Panc1 (cell line): ENCODE results near the gene ZC3H7B. TPM values are rescaled to one million over a fixed set of nuclear protein-coding genes. Genes with fewer than 3 reads are reported as not detected.

ENCODE experiments used
- ATAC-seq: fragments of 200-7000 bp; cut with Tn5 transposase; 2 replicates; pipeline ENCODE4 v1.9.1; 2020; ENCODE audit warnings: mild to moderate bottlenecking, moderate library complexity
- BruUV-seq: library from RNA; stranded (reverse); fragments of 400-500 nt; replicated peaks from 2 replicates; lab custom pipeline; 2021; lab: Mats Ljungman, UMichigan
- CTCF ChIA-PET: fragments of 300-600 bp; sonication (Branson Sonifier 250); formaldehyde crosslinking; loops from one replicate; lab custom pipeline; 2022; ENCODE audit warnings: antibody characterized with exemption; lab: Charles Lee
- POLR2A ChIA-PET: fragments of 300-600 bp; sonication (Branson Sonifier 250); formaldehyde crosslinking; loops from one replicate; lab custom pipeline; 2022; ENCODE audit warnings: antibody characterized with exemption; lab: Charles Lee
- DNase-seq: peaks from one replicate; pipeline ENCODE4 v3.0.0-alpha.2; 2010; ENCODE audit warnings: low read depth, low spot score
- H3K27ac ChIP-seq: 2 replicates; pipeline ENCODE4 v1.5.1; 2011; ENCODE audit warnings: mild to moderate bottlenecking, low read length, inconsistent platforms
- H3K27me3 ChIP-seq: fragments of 200-500 bp; sonication (Bioruptor generic); 2 replicates; pipeline ENCODE4 v1.6.0; 2014; ENCODE audit warnings: low read length, inconsistent platforms; ENCODE audit not compliant: control insufficient read depth, insufficient read depth
- H3K36me3 ChIP-seq: fragments of 200-500 bp; sonication (Bioruptor generic); 2 replicates; pipeline ENCODE4 v1.5.1; 2014; ENCODE audit warnings: inconsistent platforms, mild to moderate bottlenecking, low read length, moderate library complexity; ENCODE audit not compliant: control insufficient read depth, insufficient read depth
- H3K4me1 ChIP-seq: 2 replicates; pipeline ENCODE4 v1.5.1; 2011; ENCODE audit warnings: inconsistent platforms, mild to moderate bottlenecking, low read length, moderate library complexity; ENCODE audit not compliant: control insufficient read depth, insufficient read depth
- H3K4me3 ChIP-seq, 2 experiments: 2 replicates each; pipeline ENCODE4 v1.5.1; 2011 to 2012; ENCODE audit warnings: low read depth in 2 of 2, low read length in 2 of 2, mild to moderate bottlenecking in 2 of 2, inconsistent platforms in 1 of 2, moderate library complexity in 1 of 2
- H3K9me3 ChIP-seq: fragments of 200-500 bp; sonication (Bioruptor generic); 2 replicates; pipeline ENCODE4 v1.5.1; 2014; ENCODE audit warnings: low read depth, mild to moderate bottlenecking, inconsistent platforms, low read length, moderate library complexity; ENCODE audit not compliant: control insufficient read depth, insufficient read depth
- CTCF ChIP-seq: fragments of 450-650 bp; IDR thresholded peaks from 2 replicates; pipeline ENCODE4 v1.5.1; 2017; ENCODE audit warnings: mild to moderate bottlenecking
- POLR2AphosphoS5 ChIP-seq: IDR thresholded peaks from 2 replicates; pipeline ENCODE4 v1.6.1; 2012; ENCODE audit warnings: mild to moderate bottlenecking, low read depth, low read length, moderate library complexity
- SIN3A ChIP-seq: IDR thresholded peaks from 2 replicates; pipeline ENCODE4 v1.6.1; 2012; ENCODE audit warnings: low read depth, mild to moderate bottlenecking, low read length, moderate library complexity, borderline replicate concordance; ENCODE audit not compliant: insufficient read depth
- TCF7L2 ChIP-seq: IDR thresholded peaks from 2 replicates; pipeline ENCODE4 v1.6.1; 2011; ENCODE audit warnings: mild to moderate bottlenecking, low read depth, low read length, inconsistent platforms
- in situ Hi-C: cut with HindIII; loops from 2 replicates; pipeline ENCODE4 v1.10.0; 2016; ENCODE audit warnings: low sequenced_read_pairs, low pct_unique_long_range_greater_than_20kb
- intact Hi-C: fragments of 100-400 bp; cut with micrococcal nuclease; formaldehyde crosslinking; loops from one replicate; pipeline ENCODE4 v1.10.0; 2022; ENCODE audit not compliant: unreplicated experiment
- total RNA-seq: library from RNA; stranded (reverse); gene quantifications from one replicate; pipeline ENCODE4 v1.2.1, GENCODE V29; 2021; ENCODE audit not compliant: unreplicated experiment
- TF ChIP-seq, protein P1 (sequence below), 2 experiments: IDR thresholded peaks; 2 replicates each; pipeline ENCODE4 v1.6.1; 2011 to 2012; ENCODE audit warnings: low read depth in 2 of 2, control low read depth in 1 of 2, low read length in 1 of 2, mild to moderate bottlenecking in 1 of 2, moderate library complexity in 1 of 2; ENCODE audit not compliant: insufficient read depth in 1 of 2

ZC3H7B gene
- total RNA-seq, 1 experiment from 2014 or later: 62.0 TPM

- ChIA-PET POLR2A (no interaction called here), CTCF (no interaction called here)
- BruUV-seq: no TSS peak
- no peak overlapping the region for H3K27ac ChIP-seq
- H3K4me3 ChIP-seq: no peak overlapping the region
- intact Hi-C loops (no loop called here), in situ Hi-C loops (no loop called here)
- ATAC-seq (no peak), DNase-seq (no peak)
- H3K4me1 ChIP-seq: no peaks in the 10 kb centered on the region
- H3K36me3 ChIP-seq: no peaks in the 10 kb centered on the region
- H3K9me3 ChIP-seq: no peaks in the 10 kb centered on the region
- no peaks in the 10 kb centered on the region for H3K27me3 ChIP-seq
- TF ChIP-seq SIN3A: no peak
- TF ChIP-seq, protein P1, sequence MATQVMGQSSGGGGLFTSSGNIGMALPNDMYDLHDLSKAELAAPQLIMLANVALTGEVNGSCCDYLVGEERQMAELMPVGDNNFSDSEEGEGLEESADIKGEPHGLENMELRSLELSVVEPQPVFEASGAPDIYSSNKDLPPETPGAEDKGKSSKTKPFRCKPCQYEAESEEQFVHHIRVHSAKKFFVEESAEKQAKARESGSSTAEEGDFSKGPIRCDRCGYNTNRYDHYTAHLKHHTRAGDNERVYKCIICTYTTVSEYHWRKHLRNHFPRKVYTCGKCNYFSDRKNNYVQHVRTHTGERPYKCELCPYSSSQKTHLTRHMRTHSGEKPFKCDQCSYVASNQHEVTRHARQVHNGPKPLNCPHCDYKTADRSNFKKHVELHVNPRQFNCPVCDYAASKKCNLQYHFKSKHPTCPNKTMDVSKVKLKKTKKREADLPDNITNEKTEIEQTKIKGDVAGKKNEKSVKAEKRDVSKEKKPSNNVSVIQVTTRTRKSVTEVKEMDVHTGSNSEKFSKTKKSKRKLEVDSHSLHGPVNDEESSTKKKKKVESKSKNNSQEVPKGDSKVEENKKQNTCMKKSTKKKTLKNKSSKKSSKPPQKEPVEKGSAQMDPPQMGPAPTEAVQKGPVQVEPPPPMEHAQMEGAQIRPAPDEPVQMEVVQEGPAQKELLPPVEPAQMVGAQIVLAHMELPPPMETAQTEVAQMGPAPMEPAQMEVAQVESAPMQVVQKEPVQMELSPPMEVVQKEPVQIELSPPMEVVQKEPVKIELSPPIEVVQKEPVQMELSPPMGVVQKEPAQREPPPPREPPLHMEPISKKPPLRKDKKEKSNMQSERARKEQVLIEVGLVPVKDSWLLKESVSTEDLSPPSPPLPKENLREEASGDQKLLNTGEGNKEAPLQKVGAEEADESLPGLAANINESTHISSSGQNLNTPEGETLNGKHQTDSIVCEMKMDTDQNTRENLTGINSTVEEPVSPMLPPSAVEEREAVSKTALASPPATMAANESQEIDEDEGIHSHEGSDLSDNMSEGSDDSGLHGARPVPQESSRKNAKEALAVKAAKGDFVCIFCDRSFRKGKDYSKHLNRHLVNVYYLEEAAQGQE (IDR thresholded peaks at IDR 0.05; ENCODE audit: insufficient read depth in 1 of 2, low read depth in 2 of 2, low read length in 1 of 2): no peak
- TF ChIP-seq POLR2AphosphoS5: no peak
- TF ChIP-seq CTCF: no peak
- no peak for TF ChIP-seq TCF7L2
Observed at GRCh38 chr22:41339823-41340222, 38.5 kb downstream of the ZC3H7B start.

DNA sequence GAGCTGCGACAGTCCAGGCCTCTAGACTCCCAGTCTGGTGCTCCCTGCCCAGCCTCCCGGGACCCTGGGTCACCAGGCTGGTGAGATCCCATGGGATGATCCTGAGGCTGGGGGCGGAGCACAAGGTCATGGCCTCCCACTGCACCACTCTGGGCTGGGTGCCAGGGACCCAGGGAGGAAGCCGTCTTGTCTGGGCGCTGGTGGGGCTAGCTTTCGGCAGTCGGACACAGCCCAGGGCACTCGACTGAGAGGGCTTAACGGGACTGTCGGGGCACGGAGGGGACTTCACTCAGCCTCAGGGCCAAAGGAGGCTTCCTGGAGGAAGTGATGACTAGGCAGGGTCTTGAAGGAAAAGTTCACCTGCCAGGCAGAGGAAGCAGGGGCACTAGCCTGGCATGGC, 39.0 kb downstream of the ZC3H7B start:
- no peak overlapping the region for H3K4me3 ChIP-seq
- ChIA-PET POLR2A (no interaction called here), CTCF (no interaction called here)
- ATAC-seq: no peak
- no peaks in the 10 kb centered on the region for H3K9me3 ChIP-seq
- H3K27ac ChIP-seq: no peak overlapping the region
- intact Hi-C loops: no loop called here
- H3K4me1 ChIP-seq: no peaks in the 10 kb centered on the region
- no peaks in the 10 kb centered on the region for H3K27me3 ChIP-seq
- no peaks in the 10 kb centered on the region for H3K36me3 ChIP-seq
- no peak for DNase-seq
- no TSS peak for BruUV-seq
- in situ Hi-C loops: no loop called here
- TF ChIP-seq CTCF (no peak), POLR2AphosphoS5 (no peak), TCF7L2 (no peak), SIN3A (no peak)
- TF ChIP-seq, protein P1 (IDR thresholded peaks at IDR 0.05; ENCODE audit: insufficient read depth in 1 of 2, low read depth in 2 of 2, low read length in 1 of 2): no peak
